HepG2 (cell line): ENCODE measurements around the gene PCYT2.

Experiments
- ELF4 ChIP-seq: sonication (generic); formaldehyde crosslinking; IDR thresholded peaks from 2 replicates; pipeline ENCODE4 v1.5.0; 2020; ENCODE audit warnings: missing genetic modification reagents, mild to moderate bottlenecking, moderate library complexity, borderline replicate concordance
- MXI1 ChIP-seq: IDR thresholded peaks from 3 replicates; pipeline ENCODE4 v1.6.1; 2012; ENCODE audit warnings: low read depth, low read length, inconsistent platforms, borderline replicate concordance
- MYC ChIP-seq: sonication (generic); formaldehyde crosslinking; IDR thresholded peaks from 2 replicates; pipeline ENCODE4 v1.9.0; 2021; ENCODE audit warnings: missing genetic modification reagents, borderline replicate concordance
- POLR2A ChIP-seq, 2 experiments: IDR thresholded peaks; 2 replicates each; pipeline ENCODE4 v1.6.1; 2011; ENCODE audit warnings: low read depth in 2 of 2, low read length in 2 of 2, mild to moderate bottlenecking in 1 of 2, moderate library complexity in 1 of 2; ENCODE audit not compliant: insufficient read depth in 1 of 2
- SIX4 ChIP-seq: sonication (generic); formaldehyde crosslinking; IDR thresholded peaks from 2 replicates; pipeline ENCODE4 v1.4.0; 2020; ENCODE audit warnings: missing genetic modification reagents
- SMARCC2 ChIP-seq: fragments of 450-650 bp; IDR thresholded peaks from 2 replicates; pipeline ENCODE4 v1.6.1; 2017; ENCODE audit warnings: antibody characterized with exemption, mild to moderate bottlenecking
- TBL1XR1 ChIP-seq: fragments of 150-350 bp; IDR thresholded peaks from 2 replicates; pipeline ENCODE4 v1.6.1; 2014; ENCODE audit warnings: borderline replicate concordance, low read length; ENCODE audit not compliant: partially characterized antibody
- ZFP41 ChIP-seq: sonication (generic); formaldehyde crosslinking; IDR thresholded peaks from 2 replicates; pipeline ENCODE4 v1.4.0; 2020; ENCODE audit warnings: mild to moderate bottlenecking, missing genetic modification reagents, borderline replicate concordance
- ZNF33A ChIP-seq: sonication (generic); formaldehyde crosslinking; IDR thresholded peaks from 2 replicates; pipeline ENCODE4 v1.5.1; 2020; ENCODE audit warnings: missing genetic modification reagents, mild to moderate bottlenecking, moderate library complexity, borderline replicate concordance
- ZNF672 ChIP-seq: sonication (generic); formaldehyde crosslinking; IDR thresholded peaks from 2 replicates; pipeline ENCODE4 v1.8.1; 2022; ENCODE audit warnings: missing genetic modification reagents
- TF ChIP-seq, protein P1 (sequence below): sonication (generic); formaldehyde crosslinking; IDR thresholded peaks from 2 replicates; pipeline ENCODE4 v1.4.0; 2020; ENCODE audit warnings: missing genetic modification reagents
- TF ChIP-seq, protein P2 (sequence below): sonication (generic); formaldehyde crosslinking; IDR thresholded peaks from 2 replicates; pipeline ENCODE4 v1.5.0; 2020; ENCODE audit warnings: mild to moderate bottlenecking, missing genetic modification reagents, moderate library complexity

DNA sequence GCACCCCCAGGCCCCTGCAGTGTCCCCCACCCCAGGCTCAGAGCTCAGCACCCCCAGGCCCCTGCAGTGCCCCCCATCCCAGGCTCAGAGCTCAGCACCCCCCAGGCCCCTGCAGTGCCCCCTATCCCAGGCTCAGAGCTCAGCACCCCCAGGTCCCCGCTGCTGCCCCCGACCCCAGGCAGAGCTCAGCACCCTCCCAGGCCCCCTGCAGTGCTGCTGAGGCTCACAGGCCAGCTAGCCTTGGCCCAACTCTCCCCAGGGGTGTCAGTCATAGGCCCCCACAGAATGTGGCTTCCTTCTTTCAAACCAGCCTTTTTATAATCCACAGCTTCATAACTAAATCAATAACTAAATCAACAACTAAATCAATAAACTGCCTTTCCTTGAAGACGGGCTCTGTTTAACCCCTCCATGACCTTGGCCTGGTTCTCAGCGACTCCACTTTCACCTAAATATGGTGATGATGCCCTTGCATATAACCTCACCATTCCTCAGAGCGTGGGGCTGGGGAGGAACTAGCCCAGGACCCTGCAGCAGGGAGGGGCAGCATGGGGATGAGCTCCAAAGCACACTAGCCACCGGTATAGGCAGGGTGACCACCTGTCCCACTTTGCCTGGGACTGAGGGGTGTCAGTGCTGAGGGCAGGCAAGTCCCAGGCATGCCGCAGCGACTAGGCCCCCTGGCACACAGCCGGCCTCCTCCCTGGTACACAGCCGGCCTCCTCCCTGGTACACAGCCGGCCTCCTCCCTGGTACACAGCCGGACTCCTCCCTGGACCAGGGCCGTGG is 44.8 kb upstream of the PCYT2 start:
- no peak for TF ChIP-seq SIX4 (CRISPR knock-in tag)
- 0 out of 4 replicates have a peak, but pooled peaks of 1 of the 2 experiments have one; percentile 3 for TF ChIP-seq POLR2A (IDR thresholded peaks at IDR 0.05; ENCODE audit: insufficient read depth in 1 of 2, low read depth in 2 of 2, low read length in 2 of 2)
- no peak for TF ChIP-seq ELF4
- TF ChIP-seq TBL1XR1, result no peak
- no peak for TF ChIP-seq SMARCC2
- TF ChIP-seq, protein P1, sequence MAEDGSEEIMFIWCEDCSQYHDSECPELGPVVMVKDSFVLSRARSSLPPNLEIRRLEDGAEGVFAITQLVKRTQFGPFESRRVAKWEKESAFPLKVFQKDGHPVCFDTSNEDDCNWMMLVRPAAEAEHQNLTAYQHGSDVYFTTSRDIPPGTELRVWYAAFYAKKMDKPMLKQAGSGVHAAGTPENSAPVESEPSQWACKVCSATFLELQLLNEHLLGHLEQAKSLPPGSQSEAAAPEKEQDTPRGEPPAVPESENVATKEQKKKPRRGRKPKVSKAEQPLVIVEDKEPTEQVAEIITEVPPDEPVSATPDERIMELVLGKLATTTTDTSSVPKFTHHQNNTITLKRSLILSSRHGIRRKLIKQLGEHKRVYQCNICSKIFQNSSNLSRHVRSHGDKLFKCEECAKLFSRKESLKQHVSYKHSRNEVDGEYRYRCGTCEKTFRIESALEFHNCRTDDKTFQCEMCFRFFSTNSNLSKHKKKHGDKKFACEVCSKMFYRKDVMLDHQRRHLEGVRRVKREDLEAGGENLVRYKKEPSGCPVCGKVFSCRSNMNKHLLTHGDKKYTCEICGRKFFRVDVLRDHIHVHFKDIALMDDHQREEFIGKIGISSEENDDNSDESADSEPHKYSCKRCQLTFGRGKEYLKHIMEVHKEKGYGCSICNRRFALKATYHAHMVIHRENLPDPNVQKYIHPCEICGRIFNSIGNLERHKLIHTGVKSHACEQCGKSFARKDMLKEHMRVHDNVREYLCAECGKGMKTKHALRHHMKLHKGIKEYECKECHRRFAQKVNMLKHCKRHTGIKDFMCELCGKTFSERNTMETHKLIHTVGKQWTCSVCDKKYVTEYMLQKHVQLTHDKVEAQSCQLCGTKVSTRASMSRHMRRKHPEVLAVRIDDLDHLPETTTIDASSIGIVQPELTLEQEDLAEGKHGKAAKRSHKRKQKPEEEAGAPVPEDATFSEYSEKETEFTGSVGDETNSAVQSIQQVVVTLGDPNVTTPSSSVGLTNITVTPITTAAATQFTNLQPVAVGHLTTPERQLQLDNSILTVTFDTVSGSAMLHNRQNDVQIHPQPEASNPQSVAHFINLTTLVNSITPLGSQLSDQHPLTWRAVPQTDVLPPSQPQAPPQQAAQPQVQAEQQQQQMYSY (CRISPR knock-in tag), result no peak
- TF ChIP-seq, protein P2, sequence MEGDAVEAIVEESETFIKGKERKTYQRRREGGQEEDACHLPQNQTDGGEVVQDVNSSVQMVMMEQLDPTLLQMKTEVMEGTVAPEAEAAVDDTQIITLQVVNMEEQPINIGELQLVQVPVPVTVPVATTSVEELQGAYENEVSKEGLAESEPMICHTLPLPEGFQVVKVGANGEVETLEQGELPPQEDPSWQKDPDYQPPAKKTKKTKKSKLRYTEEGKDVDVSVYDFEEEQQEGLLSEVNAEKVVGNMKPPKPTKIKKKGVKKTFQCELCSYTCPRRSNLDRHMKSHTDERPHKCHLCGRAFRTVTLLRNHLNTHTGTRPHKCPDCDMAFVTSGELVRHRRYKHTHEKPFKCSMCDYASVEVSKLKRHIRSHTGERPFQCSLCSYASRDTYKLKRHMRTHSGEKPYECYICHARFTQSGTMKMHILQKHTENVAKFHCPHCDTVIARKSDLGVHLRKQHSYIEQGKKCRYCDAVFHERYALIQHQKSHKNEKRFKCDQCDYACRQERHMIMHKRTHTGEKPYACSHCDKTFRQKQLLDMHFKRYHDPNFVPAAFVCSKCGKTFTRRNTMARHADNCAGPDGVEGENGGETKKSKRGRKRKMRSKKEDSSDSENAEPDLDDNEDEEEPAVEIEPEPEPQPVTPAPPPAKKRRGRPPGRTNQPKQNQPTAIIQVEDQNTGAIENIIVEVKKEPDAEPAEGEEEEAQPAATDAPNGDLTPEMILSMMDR, result no peak
- TF ChIP-seq MYC (CRISPR knock-in tag), result no peak
- no peak for TF ChIP-seq MXI1
- TF ChIP-seq ZFP41 (CRISPR knock-in tag), result no peak
- no peak for TF ChIP-seq ZNF33A (CRISPR knock-in tag)
- TF ChIP-seq ZNF672 (CRISPR knock-in tag), result no peak
